Hematopoietic multipotent progenitor cell treated with erythropoietin and hydrocortisone succinate and interleukin-3 and kit ligand, for 15 days (in vitro differentiated cells): ENCODE measurements around the gene CPTP.
A peak's percentile ranks its signal among the peaks of the same experiment; 100 is the strongest.

ENCODE experiments used
- DNase-seq: peaks from one replicate; pipeline ENCODE4 v3.0.0-alpha.2; 2015; ENCODE audit warnings: low spot score

Gene CPTP

DNA sequence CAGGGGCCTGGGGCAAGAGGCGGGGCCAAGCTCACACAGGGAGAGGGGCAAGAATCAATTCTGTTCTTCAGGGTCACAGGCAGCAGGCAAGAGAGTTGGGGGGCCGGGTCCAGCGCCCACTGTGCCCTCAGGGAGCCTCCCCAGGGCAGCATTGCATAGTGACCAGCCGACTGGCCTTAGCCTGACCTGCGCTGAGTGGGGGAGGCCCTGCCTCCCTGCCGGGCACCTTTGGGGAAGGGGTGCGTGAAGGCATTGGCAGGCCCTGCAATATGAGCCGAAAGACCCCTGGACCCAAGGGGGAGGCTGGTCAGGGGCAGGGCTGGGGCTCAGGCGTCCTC is 32.2 kb upstream of the CPTP start:
- DNase-seq = no peak

GRCh38 chr1:1292851-1293250 is 31.8 kb upstream of the CPTP start:
- DNase-seq = no peak

- DNase-seq = no peak
Observed at GRCh38 chr1:1293263-1294249, 31.0 kb upstream of the CPTP start.

- DNase-seq = no peak
Observed at GRCh38 chr1:1294250-1294890, 30.2 kb upstream of the CPTP start.

- DNase-seq = no peak
Observed at GRCh38 chr1:1295154-1295923, 29.3 kb upstream of the CPTP start.

DNA sequence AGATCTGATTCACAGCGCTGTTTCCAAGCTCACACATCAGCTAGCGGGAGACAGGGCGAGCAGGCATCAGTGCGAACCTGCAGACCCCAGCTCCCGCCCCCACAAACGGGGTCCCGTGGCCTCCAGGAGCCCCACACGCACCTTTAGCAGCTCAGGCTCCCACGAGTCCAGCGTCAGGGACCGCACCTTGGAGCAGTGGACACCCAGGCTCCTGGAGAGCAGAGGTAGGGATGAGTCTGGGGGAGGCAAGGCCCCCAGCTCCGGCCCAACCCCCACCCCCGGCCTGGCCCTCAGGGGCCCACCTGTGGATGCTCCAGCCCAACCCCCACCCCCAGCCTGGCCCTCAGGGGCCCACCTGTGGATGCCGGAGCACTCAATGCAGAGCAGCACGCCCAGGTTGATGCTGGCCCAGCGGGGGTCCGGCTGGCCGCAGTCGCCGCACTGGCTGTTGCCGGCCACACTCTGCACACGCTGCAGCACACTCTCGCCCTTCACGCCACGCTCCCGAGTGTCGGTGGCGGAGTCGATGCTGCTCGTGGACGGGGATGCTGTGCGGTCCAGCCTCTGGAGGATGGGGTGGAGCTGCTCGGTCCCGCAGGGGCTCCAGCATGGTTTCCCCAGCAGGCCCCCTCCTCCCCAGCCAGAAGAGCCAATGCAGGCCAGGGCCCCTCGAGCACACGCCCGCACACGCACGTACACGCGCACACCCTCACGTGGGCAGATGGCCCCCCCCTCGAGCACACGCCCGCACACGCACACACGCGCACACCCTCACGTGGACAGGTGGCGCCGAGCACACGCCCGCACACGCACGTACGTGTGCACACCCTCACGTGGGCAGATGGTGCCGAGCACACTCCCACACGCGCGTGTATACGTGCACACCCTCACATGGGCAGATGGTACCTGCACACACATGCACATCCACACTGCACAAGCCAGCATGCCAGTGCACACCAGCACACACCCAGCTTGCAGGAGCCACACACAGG is 28.2 kb upstream of the CPTP start:
- DNase-seq = no peak

DNA sequence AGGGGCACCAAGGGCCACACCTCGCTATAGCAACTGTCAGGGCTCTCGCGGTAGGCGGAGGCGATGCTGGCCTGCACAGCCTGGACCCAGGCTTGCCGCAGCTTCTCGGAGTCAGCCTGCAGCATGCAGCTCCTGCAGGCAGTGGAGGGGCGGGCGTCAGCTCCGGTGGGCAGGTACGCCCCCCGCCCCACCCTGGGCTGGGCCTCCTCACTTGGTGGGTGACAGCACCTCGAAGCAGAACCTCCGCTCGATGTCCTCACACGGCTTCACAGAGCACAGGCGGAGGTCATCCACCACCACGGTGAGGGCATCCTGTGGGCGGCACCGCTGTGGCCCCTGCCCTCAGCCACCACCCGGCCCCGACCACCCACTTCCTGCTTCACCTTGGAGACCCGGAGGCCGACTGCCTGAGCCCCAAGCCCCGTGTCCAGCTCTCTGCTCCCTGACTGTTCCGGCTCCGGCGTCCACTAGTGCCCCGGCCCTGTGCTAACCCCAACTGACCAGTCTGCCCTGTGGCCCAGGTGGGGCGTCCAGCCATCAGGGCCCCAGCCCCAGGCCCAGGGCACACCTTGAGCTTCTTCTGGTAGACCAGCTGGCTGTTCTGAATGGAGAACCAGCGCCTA is 26.7 kb upstream of the CPTP start:
- DNase-seq = no peak

DNA sequence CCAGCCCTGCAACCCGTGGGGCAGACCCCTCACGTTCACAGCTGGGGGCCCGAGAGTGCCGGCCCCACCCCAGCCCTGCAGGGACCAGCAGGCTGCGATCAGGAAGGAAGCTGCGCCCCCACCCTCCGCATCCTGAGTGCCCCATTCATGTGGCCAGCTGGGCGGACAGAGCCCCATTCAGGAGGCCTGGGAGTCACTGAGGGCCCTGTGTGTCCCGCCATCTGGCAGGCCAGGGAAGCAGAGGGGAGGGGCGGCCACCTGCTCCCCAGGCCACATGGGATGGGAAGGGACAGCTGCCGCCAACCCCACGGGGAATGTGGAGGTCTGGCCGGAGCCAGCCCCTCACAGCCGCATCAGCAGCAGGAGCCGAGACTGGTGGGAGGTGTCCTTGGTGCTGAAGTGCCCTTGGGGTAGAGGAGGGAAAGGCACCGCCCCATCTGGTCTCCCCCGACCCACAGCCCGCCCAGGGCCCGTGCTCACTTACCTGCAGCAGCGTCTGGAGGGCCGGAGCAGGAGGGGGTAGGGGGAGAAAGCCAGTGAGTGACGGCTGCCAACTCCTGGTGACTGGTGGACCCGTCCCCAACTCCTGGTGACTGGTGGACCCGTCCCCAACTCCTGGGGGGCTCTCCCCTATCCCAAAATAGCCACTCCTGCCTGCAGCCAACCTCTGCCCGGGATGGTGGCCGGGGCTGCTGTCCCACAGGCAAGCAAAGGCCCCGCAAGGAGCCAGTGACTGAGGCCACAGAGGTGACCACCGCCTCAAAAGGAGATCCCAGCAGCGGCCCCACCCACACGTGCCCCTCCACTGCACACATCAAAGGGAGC is 25.5 kb upstream of the CPTP start:
- DNase-seq = no peak

GRCh38 chr1:1299686-1300351 is 24.8 kb upstream of the CPTP start:
- DNase-seq = no peak

GRCh38 chr1:1300352-1300739 is 24.3 kb upstream of the CPTP start:
- no peak for DNase-seq

GRCh38 chr1:1302006-1302430 is 22.6 kb upstream of the CPTP start:
- no peak for DNase-seq

DNA sequence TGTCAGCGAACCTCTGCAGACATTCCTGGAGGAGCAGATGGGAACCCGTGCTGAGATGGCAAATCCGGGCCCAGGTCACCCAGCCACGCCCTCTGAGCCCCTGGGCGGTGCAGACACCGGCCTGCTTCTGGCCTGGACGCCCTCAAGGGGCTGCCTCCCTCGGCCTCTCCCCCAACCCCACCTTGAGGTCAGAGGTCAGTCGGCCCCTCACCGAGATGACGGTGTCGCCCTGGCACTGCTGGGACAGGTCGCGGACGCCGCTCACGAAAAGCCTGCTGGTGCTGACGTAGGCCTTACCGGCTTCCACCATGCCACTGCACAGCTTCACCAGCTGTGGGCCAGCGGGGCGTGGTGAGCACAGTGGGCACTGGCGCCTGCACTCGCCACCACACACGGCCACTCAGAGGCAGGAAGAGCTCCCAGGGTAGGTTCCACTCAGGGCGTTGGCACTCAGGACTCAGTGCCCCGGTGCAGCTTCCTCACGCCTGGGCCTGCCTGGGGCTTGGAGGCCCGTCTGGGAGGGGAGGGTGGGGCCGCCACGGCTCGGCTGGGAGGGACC is 21.6 kb upstream of the CPTP start:
- DNase-seq = no peak

DNA sequence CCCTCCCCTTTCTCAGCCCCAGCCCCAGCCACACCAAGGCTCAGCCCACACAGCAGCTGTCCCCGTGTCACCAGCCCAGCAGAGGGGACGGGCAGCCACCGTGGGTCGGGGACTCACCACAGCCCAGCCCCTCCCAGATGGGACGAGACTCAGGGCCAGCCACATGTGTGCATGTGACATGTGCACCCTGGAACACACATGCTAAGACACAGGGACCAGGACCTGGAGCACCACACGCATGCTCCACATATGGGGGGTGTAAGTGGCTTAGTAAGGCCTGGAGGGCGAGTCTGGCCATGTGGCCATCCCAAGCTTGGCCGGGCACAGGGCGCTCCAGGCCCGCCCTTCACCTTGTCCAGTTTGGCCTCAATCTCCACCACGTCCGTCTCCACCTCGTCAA is 20.9 kb upstream of the CPTP start:
- no peak for DNase-seq

DNA sequence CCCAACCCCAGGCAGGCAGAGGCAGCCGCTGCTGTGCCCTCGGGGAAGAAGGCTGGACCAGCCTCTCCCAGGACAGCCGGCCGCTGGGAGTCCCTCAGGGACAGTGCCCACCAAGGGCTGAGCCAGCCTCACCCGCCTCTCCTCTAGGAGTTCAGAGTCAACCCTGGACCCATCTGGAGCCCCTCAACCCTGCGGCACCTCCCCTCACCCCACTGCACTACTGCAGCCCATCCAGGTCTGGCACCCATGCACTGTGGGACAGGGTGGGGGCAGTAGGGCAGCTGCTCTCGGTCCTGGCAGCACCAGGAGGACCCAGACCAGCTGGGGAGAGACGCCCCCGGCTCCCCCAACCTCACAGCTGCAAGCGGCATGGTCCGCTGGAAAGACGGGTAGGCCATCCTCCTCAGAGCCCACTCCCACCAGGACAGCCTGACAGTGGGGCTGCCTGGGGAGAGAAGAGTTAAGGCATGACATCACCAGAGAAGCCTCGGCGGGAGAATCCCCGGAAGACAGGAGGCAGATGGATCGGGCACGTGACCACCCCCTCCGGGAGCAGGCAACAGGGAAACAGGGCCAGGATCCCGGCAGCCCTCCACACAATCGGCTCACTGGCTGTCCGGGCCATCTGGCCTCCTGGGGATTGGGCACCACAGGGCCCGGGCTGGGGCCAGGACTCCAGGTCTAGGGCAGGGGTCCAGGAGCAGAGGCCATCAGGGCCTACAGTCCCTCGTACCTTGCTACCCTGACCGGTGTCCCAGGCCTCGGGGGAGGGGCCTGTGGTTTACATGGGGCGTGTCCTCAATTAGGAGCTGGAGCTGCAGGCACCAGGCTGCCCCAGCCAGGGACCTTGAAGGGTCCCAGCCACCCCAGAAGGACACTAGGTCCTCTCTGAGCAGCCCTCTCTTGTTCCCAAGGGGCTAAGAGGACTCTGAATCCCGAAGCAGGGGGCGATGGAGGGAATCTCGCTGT is 20.0 kb upstream of the CPTP start:
- no peak for DNase-seq

DNA sequence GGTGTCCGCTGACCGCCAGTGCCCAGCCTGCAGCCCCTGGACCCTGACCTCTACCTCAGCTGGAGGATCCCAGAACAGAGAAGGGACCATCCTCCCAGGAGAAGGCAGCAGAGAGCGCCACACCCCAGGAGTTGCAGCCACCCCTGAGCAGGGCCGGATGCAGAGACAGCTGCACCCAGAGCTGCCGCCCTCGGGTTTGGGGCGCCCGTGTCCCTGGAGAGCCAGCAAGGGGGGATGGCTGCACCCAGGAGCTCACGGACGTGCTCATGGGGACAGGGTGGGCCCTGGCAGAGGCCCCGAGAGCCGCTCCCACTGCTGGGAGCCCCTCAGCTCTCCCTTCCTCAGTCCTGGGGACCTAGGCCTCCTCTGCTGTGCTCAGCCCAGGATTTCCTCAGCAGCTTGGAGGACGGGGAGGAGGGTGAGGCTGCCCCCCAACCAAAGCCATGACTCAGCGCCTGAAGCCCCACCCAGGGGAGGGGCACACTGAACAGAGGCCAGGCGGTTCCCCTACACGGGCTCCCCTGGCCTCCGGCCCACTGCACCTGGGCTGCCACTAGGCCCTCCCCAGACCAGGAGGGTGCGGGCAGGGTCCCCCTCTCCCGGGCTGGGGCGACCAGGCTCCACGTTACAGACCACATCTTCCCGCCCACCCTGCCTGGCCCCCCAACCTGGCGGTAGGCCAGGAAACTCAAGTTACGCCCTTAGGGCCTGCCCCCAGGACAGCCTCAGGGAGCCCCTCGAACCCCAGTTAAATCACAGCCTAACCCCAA is 19.1 kb upstream of the CPTP start:
- peak; percentile 70 for DNase-seq

DNA sequence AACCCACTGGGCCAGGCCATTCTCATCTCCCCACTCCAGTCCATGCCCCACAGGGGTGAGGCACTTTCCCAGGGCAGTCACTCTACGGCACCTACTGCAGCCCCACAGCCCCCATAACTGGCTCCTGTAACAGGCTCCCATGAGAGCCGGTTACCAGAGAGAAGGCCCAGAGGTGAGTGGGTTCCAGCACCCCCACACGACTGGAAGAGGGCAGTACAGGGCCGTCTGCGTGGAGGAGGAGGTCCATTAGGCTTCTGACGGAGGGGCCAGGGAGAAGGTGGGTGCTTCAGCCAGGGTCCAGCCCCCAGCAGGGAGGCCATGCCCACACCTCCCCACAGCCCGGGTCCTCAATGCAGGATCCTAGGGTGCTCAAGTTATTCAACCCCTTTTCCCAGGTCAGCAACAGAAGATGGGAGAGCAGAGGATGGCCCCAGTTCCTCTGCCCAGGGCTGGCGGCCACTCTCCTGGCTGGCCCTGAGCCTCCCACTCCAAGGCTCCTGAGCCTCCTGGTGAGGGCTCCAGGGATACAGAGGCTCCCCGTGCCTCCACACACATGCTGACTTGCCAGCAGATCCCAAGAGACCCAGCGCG is 18.4 kb upstream of the CPTP start:
- DNase-seq = no peak
